ENCODE results near the gene MEIS1.

DNA sequence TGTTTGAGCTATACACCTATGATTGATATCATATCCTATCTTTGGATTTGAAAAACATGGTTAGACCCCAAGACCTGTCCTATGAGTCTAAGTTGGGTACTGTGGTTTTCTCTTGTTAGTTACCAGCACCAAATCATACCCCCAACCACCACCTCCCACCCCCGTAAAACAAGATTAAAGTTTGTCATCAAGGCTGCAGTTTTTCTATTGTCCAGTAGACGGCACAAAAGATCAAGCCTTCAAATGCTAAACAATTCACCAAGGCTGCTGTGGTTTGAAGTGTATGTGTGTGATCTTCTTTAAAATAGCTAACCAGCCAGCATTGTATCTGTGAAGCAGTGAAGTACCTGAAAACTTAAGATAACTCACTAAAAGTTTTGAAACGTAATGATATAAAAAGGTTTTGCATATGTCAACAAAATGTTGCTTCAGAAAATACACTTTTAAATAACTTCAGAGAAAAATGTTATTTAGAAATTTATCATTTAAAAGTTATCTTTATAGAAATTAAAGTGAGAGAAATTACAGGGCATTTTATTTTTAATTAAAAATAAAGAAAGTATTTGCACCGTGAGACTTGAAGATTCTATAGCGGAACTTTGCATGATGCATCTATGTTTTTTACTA, 5.8 kb upstream of the MEIS1 start:
- TF ChIP-seq EZH2phosphoT487 (IDR thresholded peaks at IDR 0.05; ENCODE audit: insufficient read depth, low read depth) (no peak), EZH2 (IDR thresholded peaks at IDR 0.05; ENCODE audit: insufficient read depth, poor library complexity, severe bottlenecking) (no peak)

All from GM23248 (cell line).